B cell (primary cell): ENCODE data around the gene PHKG1. TPM values are rescaled to one million over a fixed set of nuclear protein-coding genes. Genes with fewer than 3 reads are reported as not detected.
"Not testable (repeated sequence)": the region's sequence is repeated elsewhere in the genome, so short reads cannot be mapped to it uniquely, and the experiment has no call there.

Source experiments
- ATAC-seq: fragments of 200-7000 bp; cut with Tn5 transposase; one replicate; pipeline ENCODE4 v1.10.0; 2021; ENCODE audit warnings: low read depth, mild to moderate bottlenecking, moderate number of reproducible peaks, moderate library complexity
- CTCF ChIA-PET: fragments of 350-600 bp; sonication (Branson Sonifier 250); formaldehyde crosslinking; loops from one replicate; lab custom pipeline; 2021; ENCODE audit warnings: antibody characterized with exemption, inconsistent platforms; lab: Charles Lee
- POLR2A ChIA-PET: fragments of 350-600 bp; sonication (Branson Sonifier 250); formaldehyde crosslinking; loops from one replicate; lab custom pipeline; 2021; ENCODE audit warnings: antibody characterized with exemption; lab: Charles Lee
- DNase-seq: peaks from one replicate; pipeline ENCODE4 v3.0.0; 2013
- H2AFZ ChIP-seq: 2 replicates; pipeline ENCODE4 v1.6.1; 2012; ENCODE audit warnings: mild to moderate bottlenecking, low read depth, low read length; ENCODE audit not compliant: insufficient read depth, poor library complexity, severe bottlenecking
- H3K27ac ChIP-seq, 2 donors: 1 replicate in 1 of 2; 2 replicates in 1 of 2; pipeline ENCODE4 v1.5.1; 2012 to 2013; ENCODE audit warnings: low read length in 2 of 2, mild to moderate bottlenecking in 2 of 2, moderate library complexity in 1 of 2
- H3K27me3 ChIP-seq, 4 experiments: fragments of 200-600 bp in 1 of 4; sonication (generic) in 1 of 4; replicated peaks in 1 of 4; 1 replicate in 2 of 4; 2 replicates in 2 of 4; pipeline versions ENCODE4 v1.6.1 to v1.7.0; 2013 to 2016; ENCODE audit warnings: low read length in 3 of 4, mild to moderate bottlenecking in 2 of 4, mixed read lengths in 1 of 4, moderate library complexity in 1 of 4; ENCODE audit not compliant: insufficient read depth in 4 of 4, control insufficient read depth in 3 of 4; ENCODE audit errors: control extremely low read depth in 1 of 4
- H3K36me3 ChIP-seq, 2 experiments: replicated peaks in 1 of 2; 1 replicate in 1 of 2; 2 replicates in 1 of 2; pipeline versions ENCODE4 v1.6.1 to v1.7.1; 2013; ENCODE audit warnings: low read length in 1 of 2; ENCODE audit not compliant: insufficient read depth in 2 of 2, control insufficient read depth in 1 of 2; ENCODE audit errors: control extremely low read depth in 1 of 2, extremely low read depth in 1 of 2
- H3K4me1 ChIP-seq, 2 donors: fragments of 200-600 bp in 1 of 2; sonication (generic) in 1 of 2; 1 replicate in 1 of 2; 2 replicates in 1 of 2; pipeline versions ENCODE4 v1.5.1 to v1.6.1; 2013 to 2017; ENCODE audit warnings: low read length in 2 of 2; ENCODE audit not compliant: control insufficient read depth in 2 of 2, insufficient read depth in 2 of 2
- H3K4me2 ChIP-seq: replicated peaks from 2 replicates; pipeline ENCODE3; 2012; ENCODE audit warnings: mild to moderate bottlenecking, low read depth, low read length; ENCODE audit not compliant: poor library complexity, severe bottlenecking
- H3K4me3 ChIP-seq, 5 experiments: fragments of 200-600 bp in 1 of 5; sonication (generic) in 1 of 5; 1 replicate in 3 of 5; 2 replicates in 2 of 5; pipeline versions ENCODE4 v1.5.1 to v1.7.0; 2011 to 2016; ENCODE audit warnings: low read length in 4 of 5, mild to moderate bottlenecking in 4 of 5, low read depth in 2 of 5, control low read depth in 1 of 5, moderate library complexity in 1 of 5; ENCODE audit not compliant: insufficient read depth in 1 of 5; ENCODE audit errors: control extremely low read depth in 1 of 5, extremely low read depth in 1 of 5
- H3K79me2 ChIP-seq: fragments of 200-600 bp; sonication (generic); one replicate; pipeline ENCODE4 v1.6.0; 2016; ENCODE audit warnings: low read length; ENCODE audit not compliant: control insufficient read depth, insufficient read depth
- H3K9ac ChIP-seq: fragments of 200-600 bp; sonication (generic); 2 replicates; pipeline ENCODE4 v1.6.1; 2017; ENCODE audit warnings: mild to moderate bottlenecking, low read length, moderate library complexity
- H3K9me3 ChIP-seq, 3 donors: one replicate each; pipeline versions ENCODE4 v1.6.1 to v1.7.1; 2013; ENCODE audit warnings: low read length in 2 of 3; ENCODE audit not compliant: control insufficient read depth in 2 of 3, insufficient read depth in 1 of 3; ENCODE audit errors: control extremely low read depth in 1 of 3
- H4K20me1 ChIP-seq: 2 replicates; pipeline ENCODE4 v1.6.0; 2012; ENCODE audit warnings: mild to moderate bottlenecking, low read length; ENCODE audit not compliant: insufficient read depth, control insufficient read depth, poor library complexity, severe bottlenecking
- H3K27ac Mint-ChIP-seq: one replicate; pipeline ENCODE4 v1.8.0; 2021; ENCODE audit warnings: mixed read lengths
- H3K27me3 Mint-ChIP-seq: one replicate; pipeline ENCODE4 v1.8.0; 2021; ENCODE audit warnings: mixed read lengths
- H3K4me1 Mint-ChIP-seq: one replicate; pipeline ENCODE4 v1.8.0; 2021; ENCODE audit warnings: mixed read lengths
- H3K4me3 Mint-ChIP-seq: one replicate; pipeline ENCODE4 v1.8.0; 2021; ENCODE audit warnings: mixed read lengths
- H3K9me3 Mint-ChIP-seq: one replicate; pipeline ENCODE4 v1.8.0; 2022; ENCODE audit warnings: mixed read lengths; ENCODE audit not compliant: insufficient read depth
- CTCF ChIP-seq: fragments of 200-600 bp; IDR thresholded peaks from one replicate; pipeline ENCODE4 v1.8.0; 2022; ENCODE audit warnings: antibody characterized with exemption, mild to moderate bottlenecking
- EZH2 ChIP-seq: IDR thresholded peaks from 2 replicates; pipeline ENCODE4 v1.6.1; 2012; ENCODE audit warnings: borderline replicate concordance, low read depth, mild to moderate bottlenecking, moderate library complexity, low read length; ENCODE audit not compliant: insufficient read depth, poor library complexity, severe bottlenecking
- WGBS: methylation state at CpG from one replicate; pipeline ENCODE4 v1.1.5; 2013; ENCODE audit warnings: missing lambda C conversion rate; ENCODE audit not compliant: insufficient coverage; 5-methylcytosine and 5-hydroxymethylcytosine counted together
- intact Hi-C: fragments of 100-400 bp; cut with micrococcal nuclease; formaldehyde crosslinking; loops from one replicate; pipeline ENCODE4 v1.10.0; 2022
- polyA plus RNA-seq: library from polyadenylated mRNA; depleted of rRNA; stranded (reverse); fragments of >200 nt; gene quantifications from 2 replicates; pipeline ENCODE4 v1.2.3, GENCODE V29; 2012
- total RNA-seq, 2 donors: library from RNA; stranded (reverse); fragments of 120-200 nt in 1 of 2; gene quantifications; 1 replicate in 1 of 2; 2 replicates in 1 of 2; pipeline versions ENCODE4 v1.2.3 to v1.2.4, GENCODE V29; 2013 to 2022

Gene PHKG1
- total and polyA plus RNA-seq, 2 donors (not counting 1 experiment from before 2014, with no cell fraction given), result 1.9 to 4.0 TPM

- H3K27me3 Mint-ChIP-seq, result no peaks in the 10 kb centered on the region
- WGBS, result 100% methylated on average over 1 of the region's 3 CpGs
- H3K4me1 ChIP-seq, result no peaks in the 10 kb centered on the region
- ChIA-PET POLR2A (no interaction called here), CTCF (interaction anchor here (1.4 to 7.1 kb wide), 3 partner anchors 11 to 437 kb away, joined by 4 to 121 read pairs (median 4); no protein-coding TSS in a partner anchor)
- no peak for ATAC-seq
- no peak overlapping the region for H3K9ac ChIP-seq
- peaks cover 0 to 46% of the 10 kb centered on the region in 2 experiments for H3K36me3 ChIP-seq
- H3K4me2 ChIP-seq, result no peak overlapping the region
- no peak overlapping the region for H3K4me3 Mint-ChIP-seq
- no peaks in the 10 kb centered on the region for H4K20me1 ChIP-seq
- H3K27ac Mint-ChIP-seq, result no peak overlapping the region
- no peaks in the 10 kb centered on the region for H3K79me2 ChIP-seq
- intact Hi-C loops, result loop anchor here (10.0 kb wide), 1 partner anchor 643 kb away; no protein-coding TSS in a partner anchor
- no peaks in the 10 kb centered on the region for H3K9me3 Mint-ChIP-seq
- H3K27me3 ChIP-seq, result no peaks in the 10 kb centered on the region
- H3K4me3 ChIP-seq, result no peak overlapping the region
- H3K27ac ChIP-seq, result no peak overlapping the region
- H2AFZ ChIP-seq, result no peak overlapping the region
- DNase-seq, result no peak
- TF ChIP-seq EZH2 (no peak), CTCF (no peak)
- H3K9me3 ChIP-seq, result no peaks in the 10 kb centered on the region
- peaks cover 5% of the 10 kb centered on the region for H3K4me1 Mint-ChIP-seq
These were observed 15.1 kb downstream of the PHKG1 start for GRCh38 chr7:56077681-56078080.

DNA sequence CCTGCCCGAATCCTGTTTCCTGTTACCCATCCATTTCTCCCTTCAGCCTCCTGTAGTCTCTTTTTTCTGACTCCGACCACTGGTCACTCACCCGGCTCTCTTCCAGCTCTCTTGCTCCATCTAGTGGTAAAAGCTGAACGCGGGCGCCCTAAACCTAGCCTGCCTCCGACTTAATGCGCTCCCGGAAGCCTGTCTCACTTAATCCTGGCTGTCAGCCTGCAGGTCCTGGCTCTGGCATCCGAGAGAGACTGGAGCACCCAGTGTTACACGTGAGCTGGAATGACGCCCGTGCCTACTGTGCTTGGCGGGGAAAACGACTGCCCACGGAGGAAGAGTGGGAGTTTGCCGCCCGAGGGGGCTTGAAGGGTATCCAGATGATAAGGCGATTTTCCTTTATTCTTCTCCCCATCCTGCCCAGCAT, 18.4 kb downstream of the PHKG1 start:
- POLR2A ChIA-PET, result no interaction called here
- H3K4me3 ChIP-seq, result no peak overlapping the region
- no peaks in the 10 kb centered on the region for H3K9me3 Mint-ChIP-seq
- TF ChIP-seq EZH2 (no peak), CTCF (peak; percentile 99)
- no peaks in the 10 kb centered on the region for H3K9me3 ChIP-seq
- CTCF ChIA-PET, result interaction anchor here (0.5 to 7.1 kb wide), 21 partner anchors 9 to 479 kb away, joined by 3 to 121 read pairs (median 5); partner anchors contain the start of genes CCT6A, CHCHD2, NIPSNAP2 and PSPH
- peaks cover 2 to 44% of the 10 kb centered on the region in 2 experiments for H3K36me3 ChIP-seq
- DNase-seq (peak; percentile 80), ATAC-seq (peak; percentile 95)
- 22% methylated on average over 8 of the region's 19 CpGs for WGBS
- no peaks in the 10 kb centered on the region for H3K27me3 Mint-ChIP-seq
- H3K4me1 ChIP-seq, result no peaks in the 10 kb centered on the region
- no peak overlapping the region for H3K27ac ChIP-seq
- H3K4me2 ChIP-seq, result no peak overlapping the region
- peak overlapping the region; percentile 23 for H2AFZ ChIP-seq
- H3K27ac Mint-ChIP-seq, result peak overlapping the region; percentile 12
- H3K9ac ChIP-seq, result no peak overlapping the region
- intact Hi-C loops, result loop anchor here (10.0 kb wide), 1 partner anchor 640 kb away; no protein-coding TSS in a partner anchor
- peaks cover 5% of the 10 kb centered on the region for H3K4me1 Mint-ChIP-seq
- H4K20me1 ChIP-seq, result no peaks in the 10 kb centered on the region
- H3K4me3 Mint-ChIP-seq, result no peak overlapping the region
- H3K27me3 ChIP-seq, result no peaks in the 10 kb centered on the region
- H3K79me2 ChIP-seq, result no peaks in the 10 kb centered on the region

- H3K4me1 ChIP-seq, result peaks cover 5 to 12% of the 10 kb centered on the region in 2 donors
- WGBS, result 96% methylated on average over 9 of the region's 13 CpGs
- not testable (repeated sequence) for H3K9ac ChIP-seq
These were observed 26.4 kb downstream of the PHKG1 start for GRCh38 chr7:56066376-56066775.

More at GRCh38 chr7:56066376-56066775, 26.4 kb downstream of the PHKG1 start:
- H3K27ac ChIP-seq, H3K27me3 ChIP-seq, H3K27ac Mint-ChIP-seq, H3K9me3 ChIP-seq, H3K27me3 Mint-ChIP-seq, H3K4me3 ChIP-seq, H2AFZ ChIP-seq, H4K20me1 ChIP-seq, H3K4me2 ChIP-seq, H3K9me3 Mint-ChIP-seq, ATAC-seq, H3K4me3 Mint-ChIP-seq, DNase-seq, intact Hi-C loops: not testable (repeated sequence)
- peaks cover 22% of the 10 kb centered on the region for H3K4me1 Mint-ChIP-seq
- CTCF ChIA-PET, result interaction anchor here (0.7 to 2.8 kb wide), 6 partner anchors 8 to 425 kb away, joined by 3 to 22 read pairs (median 4); no protein-coding TSS in a partner anchor
- POLR2A ChIA-PET, result interaction anchor here (0.6 kb wide), 1 partner anchor 45 kb away, joined by 11 read pairs; no protein-coding TSS in a partner anchor
- Histone ChIP-seq H3K79me2 (peaks cover 13% of the 10 kb centered on the region), H3K36me3 (peaks cover 7 to 29% of the 10 kb centered on the region in 2 experiments)
